GM12878 (cell line): Measurements from ENCODE around the gene ZXDC. TPM values are rescaled to one million over a fixed set of nuclear protein-coding genes. Genes with fewer than 3 reads are reported as not detected.

Source experiments
- ATAC-seq: fragments of 200-7000 bp; cut with Tn5 transposase; 3 replicates; pipeline ENCODE4 v1.9.1; 2020; ENCODE audit warnings: mild to moderate bottlenecking, moderate library complexity
- BruUV-seq: library from RNA; stranded (reverse); fragments of 400-500 nt; replicated peaks from 2 replicates; lab custom pipeline; 2021; lab: Mats Ljungman, UMichigan
- CTCF ChIA-PET: fragments of 300-600 bp; sonication (Branson Sonifier 250); formaldehyde crosslinking; extraction: SDS; loops from one replicate; lab custom pipeline; 2021; ENCODE audit warnings: inconsistent platforms; lab: Yijun Ruan, JAX
- POLR2A ChIA-PET: fragments of 350-600 bp; formaldehyde crosslinking; extraction: SDS; loops from one replicate; lab custom pipeline; 2021; ENCODE audit warnings: inconsistent platforms; lab: Charles Lee
- RAD21 ChIA-PET: fragments of 300-600 bp; sonication (Branson Sonifier 250); formaldehyde crosslinking; loops from one replicate; lab custom pipeline; 2023; ENCODE audit warnings: antibody characterized with exemption; ENCODE audit not compliant: unreplicated experiment; lab: Charles Lee
- SMC1A ChIA-PET: fragments of 300-600 bp; sonication (Branson Sonifier 250); formaldehyde crosslinking; loops from one replicate; lab custom pipeline; 2023; ENCODE audit not compliant: unreplicated experiment, uncharacterized antibody; lab: Charles Lee
- DNase-seq: peaks from one replicate; pipeline ENCODE4 v3.0.0-alpha.2; 2011; ENCODE audit warnings: low read depth, low spot score
- FAIRE-seq: peaks from 3 replicates; lab custom pipeline; 2011; peaks lifted over from hg19 to GRCh38; lab: Jason Lieb, UNC
- H2AFZ ChIP-seq: 2 replicates; pipeline ENCODE4 v1.6.0; 2011; ENCODE audit warnings: low read depth, low read length, control low read depth; ENCODE audit not compliant: control insufficient read depth
- H3K27ac ChIP-seq: 2 replicates; pipeline ENCODE4 v1.5.1; 2011; ENCODE audit warnings: control low read depth; ENCODE audit not compliant: control insufficient read depth, insufficient read depth
- H3K27me3 ChIP-seq, 2 experiments: replicated peaks in 1 of 2; 2 replicates each; pipeline versions ENCODE4 v1.6.0 to v1.6.1; 2011; ENCODE audit warnings: low read length in 1 of 2; ENCODE audit not compliant: control insufficient read depth in 2 of 2, insufficient read depth in 2 of 2
- H3K36me3 ChIP-seq, 2 experiments: 2 replicates each; pipeline ENCODE4 v1.5.1; 2011; ENCODE audit warnings: low read length in 1 of 2; ENCODE audit not compliant: control insufficient read depth in 2 of 2, insufficient read depth in 2 of 2
- H3K4me1 ChIP-seq: 2 replicates; pipeline ENCODE4 v1.6.1; 2011; ENCODE audit warnings: mild to moderate bottlenecking, low read length, moderate library complexity, mixed read lengths; ENCODE audit not compliant: control insufficient read depth, insufficient read depth
- H3K4me2 ChIP-seq: 2 replicates; pipeline ENCODE4 v1.6.0; 2011; ENCODE audit warnings: control low read depth; ENCODE audit not compliant: control insufficient read depth, insufficient read depth
- H3K4me3 ChIP-seq: fragments of 200-600 bp; sonication (generic); 2 replicates; pipeline ENCODE4 v1.5.1; 2016
- H3K79me2 ChIP-seq: 2 replicates; pipeline ENCODE4 v1.6.0; 2011; ENCODE audit warnings: low read length; ENCODE audit not compliant: control insufficient read depth, insufficient read depth
- H3K9ac ChIP-seq: 2 replicates; pipeline ENCODE4 v1.8.0; 2011; ENCODE audit warnings: low read length, control low read depth, mixed read lengths; ENCODE audit not compliant: control insufficient read depth, insufficient read depth
- H3K9me3 ChIP-seq: replicated peaks from 3 replicates; pipeline ENCODE4 v1.5.1; 2011; ENCODE audit warnings: mild to moderate bottlenecking, low read length; ENCODE audit not compliant: control insufficient read depth, insufficient read depth
- H4K20me1 ChIP-seq: 2 replicates; pipeline ENCODE4 v1.6.0; 2011; ENCODE audit not compliant: control insufficient read depth, insufficient read depth
- NFIC ChIP-seq: IDR thresholded peaks from 2 replicates; pipeline ENCODE4 v1.6.1; 2012; ENCODE audit warnings: low read depth, mild to moderate bottlenecking, inconsistent platforms, low read length, moderate library complexity
- POLR2A ChIP-seq: IDR thresholded peaks from 2 replicates; pipeline ENCODE4 v1.6.1; 2011; ENCODE audit warnings: low read depth, mild to moderate bottlenecking, low read length
- POU2F2 ChIP-seq: IDR thresholded peaks from 3 replicates; pipeline ENCODE4 v1.6.1; 2011; ENCODE audit warnings: low read depth, mild to moderate bottlenecking, low read length, borderline replicate concordance
- RCOR1 ChIP-seq: conservative IDR thresholded peaks from 2 replicates; pipeline ENCODE4 v1.6.1; 2012; ENCODE audit warnings: low read depth, low read length, improper control_type of control experiment
- WGBS: methylation state at CpG from one replicate; pipeline ENCODE4 v1.1.6; 2016; ENCODE audit warnings: low lambda C conversion rate; ENCODE audit not compliant: insufficient replicate concordance, insufficient coverage; ENCODE audit errors: missing lambda C conversion rate; 5-methylcytosine and 5-hydroxymethylcytosine counted together
- in situ Hi-C: fragments of 300-500 bp; cut with MboI; formaldehyde crosslinking; loops from 9 replicates; pipeline ENCODE4 v1.14.3; 2018; ENCODE audit warnings: mixed read lengths
- intact Hi-C: fragments of 100-400 bp; cut with micrococcal nuclease; formaldehyde crosslinking; loops from one replicate; pipeline ENCODE4 v1.14.2; 2022; ENCODE audit not compliant: unreplicated experiment
- polyA plus RNA-seq, 11 experiments: library from polyadenylated mRNA; depleted of rRNA in 4 of 11; unstranded in 6 of 11; stranded (reverse) in 5 of 11; fragments of >200 nt; fragmentation: Nextera tagmentation in 4 of 11; fragmentation: Illumina TruSeq in 1 of 11; extraction: Ambion mirVana in 4 of 11; extraction: Trizol in 1 of 11; gene quantifications; 1 replicate in 1 of 11; 2 replicates in 10 of 11; pipeline versions ENCODE4 v1.2.1 to v1.2.3, GENCODE V29; 2011 to 2016; ENCODE audit warnings: inconsistent platforms in 2 of 11, missing spikeins in 2 of 11, low read depth in 1 of 11
- total RNA-seq, 4 experiments: library from RNA; depleted of rRNA in 3 of 4; stranded (reverse); fragments of >200 nt in 3 of 4; fragmentation: Illumina TruSeq in 1 of 4; extraction: Trizol in 1 of 4; gene quantifications; 2 replicates each; pipeline versions ENCODE4 v1.2.1 to v1.2.3, GENCODE V29; 2013 to 2021
- TF ChIP-seq, protein P1 (sequence below): fragments of 450-650 bp; formaldehyde crosslinking; IDR thresholded peaks from 2 replicates; pipeline ENCODE4 v1.5.0; 2022; ENCODE audit warnings: mild to moderate bottlenecking, missing genetic modification characterization

Gene ZXDC
- total and polyA plus RNA-seq, 10 of the 15 experiments (the other 5 are each of a cell fraction or from before 2014, with no cell fraction given), result 0.72 to 15.3 (median 8.5) TPM

DNA sequence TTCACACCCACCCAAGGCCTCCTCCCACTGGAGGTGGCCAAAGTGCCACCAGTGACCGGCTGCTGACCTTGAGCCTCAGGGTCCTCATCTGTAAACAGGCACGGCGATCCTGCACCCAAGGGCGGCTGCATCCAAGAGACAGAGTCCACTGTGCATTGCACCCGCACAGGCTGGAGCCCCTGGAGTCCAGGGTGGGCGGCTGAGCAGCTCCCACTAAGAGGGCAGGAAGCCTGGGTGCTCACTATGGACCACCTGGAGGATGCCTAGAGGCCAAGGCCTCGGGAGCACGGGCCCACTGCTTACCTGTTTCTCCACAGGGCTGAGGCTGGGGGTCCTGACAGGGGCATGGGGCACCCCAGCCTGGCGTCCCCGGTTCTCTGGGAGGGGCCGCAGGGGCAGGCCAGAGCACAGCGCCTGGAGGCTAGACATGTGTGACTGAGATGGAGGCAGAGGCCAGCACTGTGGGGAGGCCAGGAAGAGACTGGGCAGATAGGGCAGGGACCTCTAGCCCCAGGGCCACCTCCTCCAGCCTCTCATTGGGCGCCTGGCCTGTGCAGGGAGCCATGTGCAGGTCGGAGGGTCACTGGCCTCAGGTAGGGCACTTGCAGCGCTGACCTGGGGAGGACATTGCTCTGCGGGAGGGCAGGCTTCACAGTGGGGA, 41.7 kb upstream of the ZXDC start, which contains the start of gene UROC1 (continued):
- TF ChIP-seq, protein P1, sequence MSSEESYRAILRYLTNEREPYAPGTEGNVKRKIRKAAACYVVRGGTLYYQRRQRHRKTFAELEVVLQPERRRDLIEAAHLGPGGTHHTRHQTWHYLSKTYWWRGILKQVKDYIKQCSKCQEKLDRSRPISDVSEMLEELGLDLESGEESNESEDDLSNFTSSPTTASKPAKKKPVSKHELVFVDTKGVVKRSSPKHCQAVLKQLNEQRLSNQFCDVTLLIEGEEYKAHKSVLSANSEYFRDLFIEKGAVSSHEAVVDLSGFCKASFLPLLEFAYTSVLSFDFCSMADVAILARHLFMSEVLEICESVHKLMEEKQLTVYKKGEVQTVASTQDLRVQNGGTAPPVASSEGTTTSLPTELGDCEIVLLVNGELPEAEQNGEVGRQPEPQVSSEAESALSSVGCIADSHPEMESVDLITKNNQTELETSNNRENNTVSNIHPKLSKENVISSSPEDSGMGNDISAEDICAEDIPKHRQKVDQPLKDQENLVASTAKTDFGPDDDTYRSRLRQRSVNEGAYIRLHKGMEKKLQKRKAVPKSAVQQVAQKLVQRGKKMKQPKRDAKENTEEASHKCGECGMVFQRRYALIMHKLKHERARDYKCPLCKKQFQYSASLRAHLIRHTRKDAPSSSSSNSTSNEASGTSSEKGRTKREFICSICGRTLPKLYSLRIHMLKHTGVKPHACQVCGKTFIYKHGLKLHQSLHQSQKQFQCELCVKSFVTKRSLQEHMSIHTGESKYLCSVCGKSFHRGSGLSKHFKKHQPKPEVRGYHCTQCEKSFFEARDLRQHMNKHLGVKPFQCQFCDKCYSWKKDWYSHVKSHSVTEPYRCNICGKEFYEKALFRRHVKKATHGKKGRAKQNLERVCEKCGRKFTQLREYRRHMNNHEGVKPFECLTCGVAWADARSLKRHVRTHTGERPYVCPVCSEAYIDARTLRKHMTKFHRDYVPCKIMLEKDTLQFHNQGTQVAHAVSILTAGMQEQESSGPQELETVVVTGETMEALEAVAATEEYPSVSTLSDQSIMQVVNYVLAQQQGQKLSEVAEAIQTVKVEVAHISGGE, result no peak
- TF ChIP-seq, all 136 proteins: peak for 0

DNA sequence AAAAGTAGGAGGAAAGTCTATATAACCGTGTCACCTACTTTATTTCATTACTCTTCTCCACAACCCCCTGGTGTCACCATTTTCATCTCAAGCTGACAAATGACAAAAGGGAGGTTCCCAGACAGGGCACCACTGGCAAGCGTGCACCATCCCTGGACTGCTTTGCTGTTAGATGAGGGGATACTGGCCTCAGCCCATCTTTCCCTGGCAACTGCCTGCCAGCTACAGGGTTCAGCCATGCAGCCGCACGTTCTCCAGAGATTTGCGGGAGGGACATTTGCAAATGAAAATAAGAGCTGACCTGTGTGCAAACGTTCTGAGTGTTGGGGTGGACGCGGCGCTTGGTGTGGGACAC, 41.2 kb upstream of the ZXDC start:
- ChIA-PET CTCF (no interaction called here), SMC1A (no interaction called here), POLR2A (interaction anchor here (0.5 kb wide), 1 partner anchor 41 kb away, joined by 3 read pairs; the partner anchor contains the start of gene ZXDC), RAD21 (no interaction called here)
- Histone ChIP-seq H3K4me1 (no peaks in the 10 kb centered on the region), H3K27ac (no peak overlapping the region), H3K36me3 (no peaks in the 10 kb centered on the region), H3K9ac (no peak overlapping the region), H2AFZ (no peak overlapping the region), H3K4me3 (no peak overlapping the region), H3K79me2 (no peaks in the 10 kb centered on the region), H3K27me3 (no peaks in the 10 kb centered on the region; a peak in 1 of 4 replicates), H3K9me3 (no peaks in the 10 kb centered on the region), H4K20me1 (no peaks in the 10 kb centered on the region; the same call in 1 of the 2 replicates), H3K4me2 (no peak overlapping the region)
- no peak for ATAC-seq
- BruUV-seq, result no TSS peak
- TF ChIP-seq POLR2A, result no peak
- no peak for TF ChIP-seq POU2F2
- no peak for TF ChIP-seq RCOR1
- no peak for TF ChIP-seq NFIC
- FAIRE-seq, result no peak
- 65% methylated on average over 9 of the region's 9 CpGs for WGBS
- no peak for DNase-seq
- intact Hi-C loops (no loop called here), in situ Hi-C loops (no loop called here)
